ENCODE data around the gene ARHGAP33. TPM values are rescaled to one million over a fixed set of nuclear protein-coding genes. Genes with fewer than 3 reads are reported as not detected.
"Not testable (repeated sequence)": the region's sequence is repeated elsewhere in the genome, so short reads cannot be mapped to it uniquely, and the experiment has no call there.

Gene ARHGAP33
- total RNA-seq, 1 donor from 2014 or later = 29.1 TPM

GRCh38 chr19:35768082-35768421, 7.3 kb upstream of the ARHGAP33 start:
- Mint-ChIP-seq H3K27ac (no peak overlapping the region), H3K9me3 (no peaks in the 10 kb centered on the region), H3K4me1 (ENCODE audit: low read depth) (no peaks in the 10 kb centered on the region), H3K27me3 (ENCODE audit: low read depth) (no peaks in the 10 kb centered on the region), H3K36me3 (ENCODE audit: low read depth) (peaks cover 30% of the 10 kb centered on the region), H3K4me3 (ENCODE audit: low read depth) (no peak overlapping the region)
- DNase-seq (ENCODE audit: low spot score) = no peak
- intact Hi-C loops (cut with micrococcal nuclease) = no loop called here

GRCh38 chr19:35772362-35772761, 3.0 kb upstream of the ARHGAP33 start:
- H3K27me3 Mint-ChIP-seq (ENCODE audit: low read depth); H3K4me3 Mint-ChIP-seq (ENCODE audit: low read depth); DNase-seq (ENCODE audit: low spot score); H3K27ac Mint-ChIP-seq; intact Hi-C loops (cut with micrococcal nuclease); H3K9me3 Mint-ChIP-seq: not testable (repeated sequence)
- Mint-ChIP-seq H3K4me1 (ENCODE audit: low read depth) (peaks cover 18% of the 10 kb centered on the region), H3K36me3 (ENCODE audit: low read depth) (peaks cover 17% of the 10 kb centered on the region)

DNA sequence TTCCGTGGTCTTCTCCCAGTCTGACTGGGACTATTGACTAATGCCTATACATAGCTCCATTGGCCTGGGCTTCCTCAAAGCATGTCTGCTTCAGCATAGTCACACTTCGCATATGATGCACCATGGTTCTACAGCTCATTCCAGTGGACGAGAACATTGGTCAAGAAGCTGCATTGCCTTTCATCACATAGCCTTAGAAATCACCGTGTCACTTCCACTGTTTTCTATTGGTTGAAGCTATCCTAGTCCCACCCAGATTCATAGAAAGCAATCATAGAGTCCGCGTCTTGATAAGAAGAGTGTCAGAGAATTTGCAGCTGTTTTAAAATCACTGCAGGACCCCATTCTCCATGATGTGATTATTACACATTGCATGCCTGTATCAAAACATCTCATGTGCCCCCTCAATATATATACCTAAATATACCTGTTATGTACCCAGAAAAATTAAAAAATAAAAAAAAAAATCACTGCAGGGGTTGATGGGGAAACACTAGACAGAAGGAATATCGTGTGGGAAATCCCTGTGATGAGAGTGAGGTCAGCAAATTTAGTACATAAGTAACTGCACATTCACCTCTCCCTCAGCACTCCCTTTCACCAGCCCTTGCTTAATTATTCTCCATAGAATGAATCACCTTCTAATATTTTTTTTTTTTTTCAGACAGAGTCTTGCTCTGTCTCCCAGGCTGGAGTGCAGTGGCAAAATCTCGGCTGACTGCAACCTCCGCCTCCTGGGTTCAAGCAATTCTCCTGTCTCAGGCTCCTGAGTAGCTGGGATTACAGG, 2.2 kb upstream of the ARHGAP33 start:
- intact Hi-C loops (cut with micrococcal nuclease) = no loop called here
- no peak for DNase-seq (ENCODE audit: low spot score)
- H3K4me3 Mint-ChIP-seq (ENCODE audit: low read depth) = no peak overlapping the region
- H3K36me3 Mint-ChIP-seq (ENCODE audit: low read depth) = peaks cover 12% of the 10 kb centered on the region
- no peaks in the 10 kb centered on the region for H3K27me3 Mint-ChIP-seq (ENCODE audit: low read depth)
- H3K9me3 Mint-ChIP-seq = no peaks in the 10 kb centered on the region
- H3K4me1 Mint-ChIP-seq (ENCODE audit: low read depth) = peaks cover 18% of the 10 kb centered on the region
- no peak overlapping the region for H3K27ac Mint-ChIP-seq

GRCh38 chr19:35774274-35775045, 904 bp upstream of the ARHGAP33 start:
- no peak for DNase-seq (ENCODE audit: low spot score)
- Mint-ChIP-seq H3K4me3 (ENCODE audit: low read depth) (peak overlapping the region; percentile 83), H3K27ac (no peak overlapping the region), H3K36me3 (ENCODE audit: low read depth) (peaks cover 8% of the 10 kb centered on the region), H3K27me3 (ENCODE audit: low read depth) (no peaks in the 10 kb centered on the region), H3K4me1 (ENCODE audit: low read depth) (peaks cover 21% of the 10 kb centered on the region), H3K9me3 (no peaks in the 10 kb centered on the region)
- intact Hi-C loops (cut with micrococcal nuclease) = loop anchor here (1.0 to 2.0 kb wide), 3 partner anchors 16 to 57 kb away; partner anchors contain the start of genes LIN37 and PROSER3

DNA sequence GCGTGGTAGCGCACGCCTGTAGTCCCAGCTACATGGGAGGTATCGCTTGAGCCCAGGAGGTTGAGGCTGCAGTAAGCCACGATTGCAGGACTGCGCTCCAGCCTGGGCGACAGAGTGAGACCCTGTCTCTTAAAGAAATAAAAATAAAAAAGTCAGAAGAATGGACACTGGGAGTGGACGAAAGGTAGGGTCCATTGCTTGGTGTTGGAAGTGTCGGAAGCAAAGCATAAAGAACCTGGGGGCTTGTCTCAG, 392 bp upstream of the ARHGAP33 start:
- Mint-ChIP-seq H3K9me3 (no peaks in the 10 kb centered on the region), H3K4me3 (ENCODE audit: low read depth) (peak overlapping the region; percentile 83), H3K27ac (peak overlapping the region; percentile 20), H3K27me3 (ENCODE audit: low read depth) (no peaks in the 10 kb centered on the region), H3K36me3 (ENCODE audit: low read depth) (peaks cover 8% of the 10 kb centered on the region), H3K4me1 (ENCODE audit: low read depth) (peaks cover 21% of the 10 kb centered on the region)
- intact Hi-C loops (cut with micrococcal nuclease) = loop anchor here (1.0 to 2.0 kb wide), 3 partner anchors 16 to 58 kb away; partner anchors contain the start of genes LIN37 and PROSER3
- no peak for DNase-seq (ENCODE audit: low spot score)

- intact Hi-C loops (cut with micrococcal nuclease) = no loop called here
- H3K9me3 Mint-ChIP-seq = no peaks in the 10 kb centered on the region
- H3K4me3 Mint-ChIP-seq (ENCODE audit: low read depth) = peak overlapping the region; percentile 86
- H3K27me3 Mint-ChIP-seq (ENCODE audit: low read depth) = no peaks in the 10 kb centered on the region
- H3K4me1 Mint-ChIP-seq (ENCODE audit: low read depth) = peaks cover 21% of the 10 kb centered on the region
- H3K36me3 Mint-ChIP-seq (ENCODE audit: low read depth) = peaks cover 7% of the 10 kb centered on the region
- H3K27ac Mint-ChIP-seq = peak overlapping the region; percentile 73
- DNase-seq (ENCODE audit: low spot score) = no peak
Measured at GRCh38 chr19:35776102-35776788, 881 bp downstream of the ARHGAP33 start.

DNA sequence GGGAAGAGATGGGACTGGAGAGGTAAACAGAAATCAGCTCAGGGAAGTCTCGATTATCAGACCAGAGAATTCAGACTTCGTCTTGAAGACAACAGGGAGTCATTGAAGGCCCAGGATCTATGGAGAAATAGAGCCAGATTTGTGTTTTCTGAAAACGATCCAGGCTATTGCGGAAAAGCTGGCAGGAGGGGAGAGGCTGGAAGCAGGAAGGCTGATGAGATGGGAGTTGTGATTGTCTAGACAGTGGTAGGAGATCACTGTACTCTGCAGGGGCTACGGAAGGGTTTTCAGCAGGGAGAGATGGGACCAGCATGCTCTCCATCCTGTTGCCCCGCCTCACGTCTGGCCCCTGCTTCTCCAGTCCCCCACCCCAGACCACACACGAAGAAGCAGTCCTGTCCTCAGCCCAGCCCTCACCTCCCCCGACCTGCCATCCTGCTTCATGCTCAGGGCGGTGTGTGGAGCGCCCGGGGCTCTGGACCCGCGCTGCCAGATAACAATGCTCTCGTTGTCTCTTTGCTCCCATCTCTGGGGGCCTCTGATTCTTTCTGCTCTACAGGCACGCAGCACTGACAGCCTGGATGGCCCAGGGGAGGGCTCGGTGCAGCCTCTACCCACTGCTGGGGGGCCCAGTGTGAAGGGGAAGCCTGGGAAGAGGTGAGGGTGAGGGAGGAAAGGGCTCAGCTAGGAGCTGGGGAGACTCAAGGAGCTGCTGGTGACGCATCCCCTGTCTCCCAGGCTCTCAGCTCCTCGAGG, 1.9 kb downstream of the ARHGAP33 start:
- Mint-ChIP-seq H3K9me3 (no peaks in the 10 kb centered on the region), H3K36me3 (ENCODE audit: low read depth) (peaks cover 13% of the 10 kb centered on the region), H3K4me1 (ENCODE audit: low read depth) (peaks cover 21% of the 10 kb centered on the region), H3K27me3 (ENCODE audit: low read depth) (no peaks in the 10 kb centered on the region), H3K4me3 (ENCODE audit: low read depth) (peak overlapping the region; percentile 24), H3K27ac (no peak overlapping the region)
- intact Hi-C loops (cut with micrococcal nuclease) = no loop called here
- no peak for DNase-seq (ENCODE audit: low spot score)

DNA sequence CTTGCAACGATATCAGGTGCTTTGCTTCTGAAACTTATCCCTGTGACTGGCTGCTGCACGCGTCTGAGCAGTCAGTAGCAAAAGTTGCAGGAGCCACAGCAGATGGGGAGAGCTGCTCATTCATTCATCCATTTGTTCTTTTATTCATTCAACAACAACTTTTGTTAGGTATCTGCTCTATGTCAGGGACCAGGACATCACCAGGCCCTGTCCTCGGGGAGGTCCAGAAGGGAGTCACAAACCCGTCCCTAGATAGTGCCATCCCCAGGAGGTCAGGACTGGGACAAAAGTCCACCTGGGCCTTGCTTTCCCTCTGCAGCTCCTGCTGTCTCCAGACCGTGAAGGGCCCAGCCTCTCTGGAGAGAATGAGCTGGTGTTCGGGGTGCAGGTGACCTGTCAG, 2.6 kb downstream of the ARHGAP33 start:
- Mint-ChIP-seq H3K4me1 (ENCODE audit: low read depth) (peaks cover 21% of the 10 kb centered on the region), H3K9me3 (no peaks in the 10 kb centered on the region), H3K27me3 (ENCODE audit: low read depth) (no peaks in the 10 kb centered on the region), H3K36me3 (ENCODE audit: low read depth) (peaks cover 17% of the 10 kb centered on the region), H3K27ac (no peak overlapping the region), H3K4me3 (ENCODE audit: low read depth) (no peak overlapping the region)
- no peak for DNase-seq (ENCODE audit: low spot score)
- intact Hi-C loops (cut with micrococcal nuclease) = no loop called here

DNA sequence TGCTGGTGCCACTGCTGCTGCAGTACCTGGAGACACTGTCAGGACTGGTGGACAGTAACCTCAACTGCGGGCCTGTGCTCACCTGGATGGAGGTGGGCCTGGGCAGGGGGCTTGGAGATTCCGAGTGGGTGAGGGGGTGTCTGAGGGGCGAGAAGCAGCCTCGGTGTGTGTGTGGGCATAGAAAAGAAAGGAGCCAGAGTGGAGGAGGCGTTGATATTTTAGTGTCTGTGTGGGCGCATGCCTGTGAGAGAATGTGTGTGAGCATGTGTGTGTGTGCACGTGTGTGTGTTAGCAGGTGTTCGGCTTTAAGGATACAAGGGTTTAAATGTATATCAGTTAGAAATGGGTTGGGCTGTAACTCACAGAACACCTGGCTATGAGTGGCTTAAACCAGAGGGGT, 3.7 kb downstream of the ARHGAP33 start:
- no peak overlapping the region for H3K4me3 Mint-ChIP-seq (ENCODE audit: low read depth)
- H3K27ac Mint-ChIP-seq = no peak overlapping the region
- intact Hi-C loops (cut with micrococcal nuclease) = no loop called here

GRCh38 chr19:35780058-35780457, 4.7 kb downstream of the ARHGAP33 start:
- Mint-ChIP-seq H3K27me3 (ENCODE audit: low read depth) (no peaks in the 10 kb centered on the region), H3K9me3 (no peaks in the 10 kb centered on the region), H3K27ac (no peak overlapping the region)

More for the DNA sequence above, 3.7 kb downstream of the ARHGAP33 start:
- no peak for DNase-seq (ENCODE audit: low spot score)
- Mint-ChIP-seq H3K4me1 (ENCODE audit: low read depth) (peaks cover 21% of the 10 kb centered on the region), H3K36me3 (ENCODE audit: low read depth) (peaks cover 24% of the 10 kb centered on the region), H3K9me3 (no peaks in the 10 kb centered on the region), H3K27me3 (ENCODE audit: low read depth) (no peaks in the 10 kb centered on the region)

GRCh38 chr19:35780717-35781116, 5.4 kb downstream of the ARHGAP33 start:
- H3K27me3 Mint-ChIP-seq (ENCODE audit: low read depth) = no peaks in the 10 kb centered on the region

More at GRCh38 chr19:35780058-35780457, 4.7 kb downstream of the ARHGAP33 start:
- H3K4me1 Mint-ChIP-seq (ENCODE audit: low read depth) = peaks cover 15% of the 10 kb centered on the region
- no peak for DNase-seq (ENCODE audit: low spot score)
- peaks cover 24% of the 10 kb centered on the region for H3K36me3 Mint-ChIP-seq (ENCODE audit: low read depth)
- intact Hi-C loops (cut with micrococcal nuclease) = no loop called here
- H3K4me3 Mint-ChIP-seq (ENCODE audit: low read depth) = no peak overlapping the region

DNA sequence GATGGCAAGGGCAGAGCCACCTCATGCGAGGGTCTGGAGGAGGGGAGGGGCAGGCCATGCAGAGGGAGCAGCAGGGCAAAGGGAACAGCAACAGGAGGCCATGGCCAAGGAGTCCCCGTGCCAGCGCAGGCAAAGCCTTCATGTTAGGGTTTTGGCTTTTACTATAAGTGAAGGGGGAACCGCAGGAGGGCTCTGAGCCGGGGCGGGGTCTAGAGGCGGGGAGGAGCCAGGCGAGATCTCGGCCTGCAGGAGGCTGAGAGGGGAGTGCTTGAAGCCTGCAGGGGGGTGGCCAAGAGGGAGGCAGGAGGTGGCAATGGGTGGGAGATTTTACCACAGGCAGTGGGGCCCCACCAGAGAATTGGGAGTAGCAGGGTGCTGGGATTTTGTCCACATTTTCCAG, 6.3 kb downstream of the ARHGAP33 start:
- Mint-ChIP-seq H3K9me3 (no peaks in the 10 kb centered on the region), H3K36me3 (ENCODE audit: low read depth) (peaks cover 24% of the 10 kb centered on the region), H3K4me3 (ENCODE audit: low read depth) (no peak overlapping the region), H3K4me1 (ENCODE audit: low read depth) (peaks cover 8% of the 10 kb centered on the region), H3K27ac (no peak overlapping the region), H3K27me3 (ENCODE audit: low read depth) (no peaks in the 10 kb centered on the region)
- intact Hi-C loops (cut with micrococcal nuclease) = no loop called here
- no peak for DNase-seq (ENCODE audit: low spot score)

More at GRCh38 chr19:35780717-35781116, 5.4 kb downstream of the ARHGAP33 start:
- intact Hi-C loops (cut with micrococcal nuclease) = no loop called here
- Mint-ChIP-seq H3K27ac (no peak overlapping the region), H3K4me1 (ENCODE audit: low read depth) (peaks cover 15% of the 10 kb centered on the region), H3K9me3 (no peaks in the 10 kb centered on the region), H3K36me3 (ENCODE audit: low read depth) (peaks cover 24% of the 10 kb centered on the region), H3K4me3 (ENCODE audit: low read depth) (no peak overlapping the region)
- no peak for DNase-seq (ENCODE audit: low spot score)

Measured in activated T-helper 2 cell treated with anti-CD3 and anti-CD28 coated beads, Interferon-gamma antibody, Interleukin-2, Interleukin-4, amounts not matched to agents 10 μg/mL and 5 μg/mL and 100 μg/mL, durations not matched to agents 14 hours and 24 hours and 36 hours (primary cell).